ENCODE results near the gene RSF1.

Gene RSF1

GRCh38 chr11:77761491-77761890 lies 59.0 kb downstream of the RSF1 start:
- Histone ChIP-seq H3K27ac (ENCODE audit: extremely low read depth, low read depth, low read length) (no peak overlapping the region), H3K4me3 (ENCODE audit: low read depth, low read length) (no peak overlapping the region), H3K36me3 (ENCODE audit: control insufficient read depth in 2 of 2, insufficient read depth in 1 of 2, low read length in 2 of 2) (peaks cover 0 to 17% of the 10 kb centered on the region in 2 experiments; a peak in 2 of 3 replicates), H3K4me1 (ENCODE audit: control insufficient read depth, insufficient read depth, low read length) (no peaks in the 10 kb centered on the region), H3K9me3 (ENCODE audit: control insufficient read depth, insufficient read depth, low read depth, low read length) (no peaks in the 10 kb centered on the region)
- ChIA-PET CTCF (no interaction called here), POLR2A (no interaction called here)
- TF ChIP-seq ZNF670 (tag by site-specific recombination; IDR thresholded peaks at IDR 0.05; ENCODE audit: low read depth) (no peak), ZFP69B (tag by site-specific recombination; IDR thresholded peaks at IDR 0.05) (no peak), ZNF791 (tag by site-specific recombination; IDR thresholded peaks at IDR 0.05) (no peak), ZFHX2 (tag by site-specific recombination; conservative IDR thresholded peaks at IDR 0.05) (no peak), KLF16 (tag by site-specific recombination; IDR thresholded peaks at IDR 0.05) (no peak), ZNF596 (tag by site-specific recombination; IDR thresholded peaks at IDR 0.05) (no peak), ZNF114 (tag by site-specific recombination; IDR thresholded peaks at IDR 0.05) (no peak), ZNF37A (tag by site-specific recombination; IDR thresholded peaks at IDR 0.05) (no peak), ZNF416 (tag by site-specific recombination; IDR thresholded peaks at IDR 0.05) (no peak), ZNF785 (tag by site-specific recombination; IDR thresholded peaks at IDR 0.05) (no peak), ZNF548 (tag by site-specific recombination; IDR thresholded peaks at IDR 0.05) (no peak), ZNF311 (tag by site-specific recombination; IDR thresholded peaks at IDR 0.05; ENCODE audit: borderline replicate concordance) (no peak), ZNF777 (tag by site-specific recombination; IDR thresholded peaks at IDR 0.05; ENCODE audit: borderline replicate concordance) (no peak), ATF2 (tag by site-specific recombination; IDR thresholded peaks at IDR 0.05; ENCODE audit: low read depth) (no peak), ZNF362 (tag by site-specific recombination; IDR thresholded peaks at IDR 0.05) (no peak), ZNF792 (tag by site-specific recombination; IDR thresholded peaks at IDR 0.05) (no peak), ZBTB1 (tag by site-specific recombination; IDR thresholded peaks at IDR 0.05) (no peak), MZF1 (tag by site-specific recombination; IDR thresholded peaks at IDR 0.05; ENCODE audit: borderline replicate concordance) (no peak), ZNF677 (tag by site-specific recombination; IDR thresholded peaks at IDR 0.05) (no peak)

- peaks cover 5 to 11% of the 10 kb centered on the region in 2 experiments; a peak in 2 of 3 replicates for H3K36me3 ChIP-seq (ENCODE audit: control insufficient read depth in 2 of 2, insufficient read depth in 1 of 2, low read length in 2 of 2)
- no peaks in the 10 kb centered on the region for H3K9me3 ChIP-seq (ENCODE audit: control insufficient read depth, insufficient read depth, low read depth, low read length)
- CTCF ChIA-PET: no interaction called here
- POLR2A ChIA-PET: no interaction called here
- no peak overlapping the region for H3K4me3 ChIP-seq (ENCODE audit: low read depth, low read length)
- no peaks in the 10 kb centered on the region for H3K4me1 ChIP-seq (ENCODE audit: control insufficient read depth, insufficient read depth, low read length)
- H3K27ac ChIP-seq (ENCODE audit: extremely low read depth, low read depth, low read length): no peak overlapping the region
- TF ChIP-seq WT1 (tag by site-specific recombination; IDR thresholded peaks at IDR 0.05) (no peak), TCF7L2 (IDR thresholded peaks at IDR 0.05; ENCODE audit: borderline replicate concordance, low read depth, low read length) (no peak), KLF9 (tag by site-specific recombination; IDR thresholded peaks at IDR 0.05; ENCODE audit: low read depth) (no peak), ZSCAN18 (tag by site-specific recombination; IDR thresholded peaks at IDR 0.05) (no peak), ZBTB49 (tag by site-specific recombination; IDR thresholded peaks at IDR 0.05; ENCODE audit: low read depth) (no peak), ZNF280C (tag by site-specific recombination; IDR thresholded peaks at IDR 0.05) (no peak), ZNF341 (tag by site-specific recombination; IDR thresholded peaks at IDR 0.05; ENCODE audit: low read depth) (no peak), FEZF1 (tag by site-specific recombination; IDR thresholded peaks at IDR 0.05) (no peak), PRDM6 (tag by site-specific recombination; IDR thresholded peaks at IDR 0.05) (no peak)
Observed at GRCh38 chr11:77758331-77758730, 62.2 kb downstream of the RSF1 start.

Measured in HEK293 (cell line).